ENCODE measurements around the gene ANO4.

ANO4 gene

GRCh38 chr12:101002696-101003419 lies 208.3 kb downstream of the ANO4 start:
- no peak overlapping the region for H3K4me3 ChIP-seq (ENCODE audit: low read depth in 1 of 2, low read length in 1 of 2)
- no peak for TF ChIP-seq CTCF (IDR thresholded peaks at IDR 0.05)
- no peaks in the 10 kb centered on the region for H3K9me3 ChIP-seq
- no peak overlapping the region for H3K27ac ChIP-seq
- no peaks in the 10 kb centered on the region for H3K36me3 ChIP-seq
- no peaks in the 10 kb centered on the region for H3K4me1 ChIP-seq (ENCODE audit: control insufficient read depth in 1 of 2, insufficient read depth in 1 of 2, low read depth in 1 of 2, low read length in 1 of 2)
- H3K27me3 ChIP-seq, result no peaks in the 10 kb centered on the region

GRCh38 chr12:101004898-101005297 lies 210.3 kb downstream of the ANO4 start:
- no peaks in the 10 kb centered on the region for H3K9me3 ChIP-seq
- no peaks in the 10 kb centered on the region for H3K4me1 ChIP-seq (ENCODE audit: control insufficient read depth in 1 of 2, insufficient read depth in 1 of 2, low read depth in 1 of 2, low read length in 1 of 2)
- TF ChIP-seq CTCF (IDR thresholded peaks at IDR 0.05), result no peak
- H3K4me3 ChIP-seq (ENCODE audit: low read depth in 1 of 2, low read length in 1 of 2), result no peak overlapping the region
- no peak overlapping the region for H3K27ac ChIP-seq
- no peaks in the 10 kb centered on the region for H3K36me3 ChIP-seq
- H3K27me3 ChIP-seq, result no peaks in the 10 kb centered on the region

GRCh38 chr12:101009274-101009673 lies 214.7 kb downstream of the ANO4 start:
- no peak overlapping the region for H3K27ac ChIP-seq
- no peak overlapping the region for H3K4me3 ChIP-seq (ENCODE audit: low read depth in 1 of 2, low read length in 1 of 2)

DNA sequence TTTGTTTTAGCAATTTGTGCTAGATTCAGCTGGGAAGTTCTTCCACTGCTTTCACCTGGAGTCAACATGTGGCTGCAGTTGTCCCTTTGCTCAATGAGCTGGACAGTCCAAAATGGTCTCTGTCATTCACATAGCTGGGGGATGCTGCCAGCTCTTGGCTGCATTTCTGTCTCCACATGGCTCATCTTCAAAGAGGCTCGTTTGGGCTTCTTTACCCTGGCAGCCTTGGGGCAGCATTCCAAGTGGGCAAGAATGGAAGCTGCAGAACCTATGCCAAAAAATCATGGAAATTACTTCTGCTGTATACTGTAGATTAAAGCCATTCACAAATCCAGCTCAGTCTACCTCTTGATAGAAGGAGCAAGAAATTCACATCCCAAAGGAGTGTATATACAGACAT lies 216.3 kb downstream of the ANO4 start:
- no peaks in the 10 kb centered on the region for H3K27me3 ChIP-seq
- H3K36me3 ChIP-seq, result no peaks in the 10 kb centered on the region
- H3K4me1 ChIP-seq (ENCODE audit: control insufficient read depth in 1 of 2, insufficient read depth in 1 of 2, low read depth in 1 of 2, low read length in 1 of 2), result no peaks in the 10 kb centered on the region
- H3K4me3 ChIP-seq (ENCODE audit: low read depth in 1 of 2, low read length in 1 of 2), result no peak overlapping the region
- TF ChIP-seq CTCF (IDR thresholded peaks at IDR 0.05), result no peak
- no peaks in the 10 kb centered on the region for H3K9me3 ChIP-seq
- H3K27ac ChIP-seq, result no peak overlapping the region

More at GRCh38 chr12:101009274-101009673, 214.7 kb downstream of the ANO4 start:
- no peaks in the 10 kb centered on the region for H3K4me1 ChIP-seq (ENCODE audit: control insufficient read depth in 1 of 2, insufficient read depth in 1 of 2, low read depth in 1 of 2, low read length in 1 of 2)
- H3K27me3 ChIP-seq, result no peaks in the 10 kb centered on the region
- H3K36me3 ChIP-seq, result no peaks in the 10 kb centered on the region
- no peaks in the 10 kb centered on the region for H3K9me3 ChIP-seq
- TF ChIP-seq CTCF (IDR thresholded peaks at IDR 0.05), result no peak

DNA sequence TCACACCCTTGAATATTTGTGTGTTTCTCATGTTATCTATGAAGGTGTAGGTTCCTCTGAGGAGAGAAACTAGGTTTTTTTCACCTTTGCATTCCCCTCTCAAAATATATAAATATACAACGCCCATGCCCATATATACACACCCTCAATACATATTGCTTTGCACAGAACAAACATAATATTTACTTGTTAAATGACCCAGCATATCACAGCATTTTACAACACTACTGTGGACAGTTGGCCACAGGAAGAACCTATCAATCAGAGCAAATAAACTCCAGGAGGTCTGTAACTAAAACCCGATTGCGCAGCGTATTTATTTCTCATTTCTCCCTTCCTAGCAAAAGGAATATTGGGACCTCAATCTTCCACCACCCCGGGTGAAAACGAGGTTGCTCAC lies 219.4 kb downstream of the ANO4 start:
- H3K36me3 ChIP-seq, result no peaks in the 10 kb centered on the region
- H3K4me3 ChIP-seq (ENCODE audit: low read depth in 1 of 2, low read length in 1 of 2), result no peak overlapping the region
- H3K27me3 ChIP-seq, result no peaks in the 10 kb centered on the region
- no peaks in the 10 kb centered on the region for H3K4me1 ChIP-seq (ENCODE audit: control insufficient read depth in 1 of 2, insufficient read depth in 1 of 2, low read depth in 1 of 2, low read length in 1 of 2)
- H3K27ac ChIP-seq, result no peak overlapping the region
- TF ChIP-seq CTCF (IDR thresholded peaks at IDR 0.05), result no peak
- H3K9me3 ChIP-seq, result no peaks in the 10 kb centered on the region
